CD4-positive, alpha-beta T cell treated with Interleukin-2 at 100 ng/mL for 4 hours (primary cell): Measurements from ENCODE around the gene HSD17B12.

ENCODE experiments used
- DNase-seq: peaks from one replicate; pipeline ENCODE4 v3.0.0-alpha.2; 2020; ENCODE audit warnings: low spot score

The HSD17B12 gene

DNA sequence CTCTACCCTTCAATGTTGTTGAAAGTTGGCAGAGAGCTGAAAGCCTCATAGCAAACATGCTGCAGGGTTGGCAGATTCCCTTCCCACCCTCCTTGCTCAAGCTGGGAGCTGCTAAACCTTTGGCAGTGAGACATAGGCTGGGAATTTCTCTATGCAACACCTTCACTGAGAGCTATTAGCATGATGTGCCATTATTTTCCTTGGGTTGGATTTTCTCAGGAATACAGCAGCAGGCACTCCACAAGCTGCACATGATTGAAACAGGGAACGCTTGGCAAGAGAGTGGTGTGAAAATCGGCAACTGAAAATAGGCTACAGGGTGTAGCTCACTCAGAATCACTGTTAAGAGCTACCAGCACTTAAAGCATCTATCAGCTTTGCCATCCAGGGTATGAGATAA lies 190.5 kb downstream of the HSD17B12 start:
- DNase-seq, result no peak

DNA sequence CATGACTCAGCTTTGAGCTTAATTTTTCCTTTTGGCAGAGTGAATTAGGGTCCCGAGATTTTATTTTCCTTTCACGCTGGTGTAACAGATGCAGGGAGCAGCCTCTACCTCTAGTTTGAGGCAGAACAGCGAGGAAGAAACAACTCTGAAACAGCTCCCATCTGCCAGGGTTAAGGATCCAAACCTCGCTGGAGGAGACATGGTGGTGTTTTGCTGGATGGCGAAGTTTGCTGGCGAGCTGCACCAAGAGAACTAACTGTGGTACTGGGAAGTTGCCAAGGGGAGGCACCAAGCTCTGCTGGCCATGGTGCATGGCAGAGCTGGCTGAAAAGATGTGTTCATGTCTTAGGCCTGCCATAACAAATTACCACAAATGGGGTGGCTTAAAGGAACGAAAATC lies 192.5 kb downstream of the HSD17B12 start:
- no peak for DNase-seq

DNA sequence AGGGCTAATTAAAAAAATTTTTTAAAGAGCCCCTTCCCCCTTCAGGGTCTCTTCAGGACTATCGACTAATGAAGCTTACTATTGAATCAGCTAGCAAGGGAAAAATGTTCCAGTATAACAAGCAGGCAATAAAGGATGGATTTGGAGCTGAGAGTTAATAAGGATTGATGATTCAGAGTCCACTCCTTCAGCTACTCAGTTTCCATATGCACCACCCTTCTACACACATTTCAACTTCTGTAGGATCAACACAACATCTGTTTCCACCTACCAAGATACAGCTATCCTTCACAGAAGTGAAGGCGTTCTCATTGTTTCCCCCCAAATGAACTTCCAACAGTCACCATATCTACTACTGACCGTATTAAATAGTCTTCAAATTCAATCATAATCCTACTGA lies 193.5 kb downstream of the HSD17B12 start:
- DNase-seq, result no peak

DNA sequence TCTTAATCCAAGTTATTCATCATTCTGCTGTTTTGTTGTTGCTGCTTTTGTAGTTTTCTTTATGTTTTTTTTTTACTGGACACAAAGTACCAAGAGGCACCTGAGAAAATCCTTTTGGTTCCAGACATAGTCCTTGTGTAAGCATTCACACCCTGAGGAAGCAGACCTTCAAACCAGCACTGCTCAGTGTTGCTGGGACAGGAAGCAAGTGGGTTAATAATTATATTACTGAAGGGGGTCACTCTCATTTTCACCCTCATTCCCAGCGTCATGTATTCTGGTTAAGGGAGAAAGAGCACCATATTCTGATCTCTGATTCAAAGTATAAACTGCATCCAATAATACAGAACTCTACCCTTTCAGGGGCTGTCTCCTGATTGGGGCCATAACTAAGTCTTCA lies 194.2 kb downstream of the HSD17B12 start:
- no peak for DNase-seq

DNA sequence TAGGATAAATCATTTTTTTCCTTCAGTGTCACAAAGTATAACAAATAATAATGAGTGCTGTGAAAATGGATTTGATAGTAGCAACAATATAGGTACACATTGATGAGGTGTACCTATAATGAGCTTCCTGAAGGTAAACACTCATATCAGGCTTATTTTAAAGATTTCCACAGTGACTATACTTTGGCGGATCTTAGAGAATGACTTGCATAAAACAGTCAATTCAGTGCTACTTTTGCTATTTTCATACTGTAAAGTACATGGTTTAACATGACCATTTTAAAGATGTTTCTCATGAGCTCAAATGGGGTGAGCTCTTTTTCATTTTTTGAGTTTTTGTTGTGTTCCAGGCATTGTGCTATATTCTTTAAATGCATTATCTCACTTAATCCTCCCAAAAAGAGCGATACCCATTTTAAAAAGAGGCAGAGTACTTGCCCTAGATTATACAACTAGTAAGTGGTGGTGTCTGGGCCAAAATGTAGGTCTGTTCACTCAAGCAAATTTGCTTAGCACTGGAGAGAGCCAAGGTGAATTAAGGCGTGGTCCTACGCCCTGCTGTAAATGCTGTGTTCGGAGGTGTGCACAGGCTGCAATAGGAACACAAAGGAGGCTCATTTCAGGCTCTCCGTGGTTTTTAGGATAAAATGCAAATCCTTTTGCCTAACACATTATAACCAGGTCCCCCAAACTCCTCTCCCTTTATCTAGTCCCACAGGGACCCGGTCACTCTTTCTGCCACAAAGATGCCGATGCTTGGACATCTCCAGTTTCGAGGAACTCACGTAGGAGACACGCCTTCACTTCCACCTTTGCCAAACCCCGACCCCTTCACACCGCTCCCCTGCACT lies 199.5 kb downstream of the HSD17B12 start:
- DNase-seq, result no peak

DNA sequence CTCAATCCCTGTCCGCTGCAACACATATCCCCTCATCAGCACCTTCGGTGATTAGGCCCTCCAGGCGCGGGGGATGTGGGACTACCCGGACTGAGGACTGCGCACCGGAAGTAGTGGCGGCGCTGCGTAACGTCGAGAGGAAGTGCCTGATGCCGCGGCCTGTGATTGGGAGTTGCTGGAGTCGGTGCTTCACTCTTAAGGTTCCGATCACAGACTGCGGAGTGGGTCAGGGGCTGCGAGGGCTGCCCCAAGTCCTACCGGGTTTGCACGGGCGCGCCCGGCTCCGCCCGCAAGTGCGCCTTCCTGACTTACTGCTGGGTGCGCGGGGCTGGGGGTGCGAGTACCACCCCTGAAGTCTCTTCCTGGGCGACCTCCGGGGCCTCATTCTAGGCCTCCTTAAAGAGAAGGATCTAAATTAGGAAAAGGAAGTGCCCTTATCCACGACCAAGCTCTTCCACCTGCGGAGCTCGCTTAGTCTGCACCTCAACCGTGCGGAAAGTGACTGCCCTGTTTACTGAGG lies 200.2 kb downstream of the HSD17B12 start, which contains the start of gene ALKBH3:
ALKBH3 (plus strand) TSS at position 192 of the 520 bp plus-strand sequence. CDS start 1,822 bp downstream, outside the sequence.
- peak; percentile 93 for DNase-seq

DNA sequence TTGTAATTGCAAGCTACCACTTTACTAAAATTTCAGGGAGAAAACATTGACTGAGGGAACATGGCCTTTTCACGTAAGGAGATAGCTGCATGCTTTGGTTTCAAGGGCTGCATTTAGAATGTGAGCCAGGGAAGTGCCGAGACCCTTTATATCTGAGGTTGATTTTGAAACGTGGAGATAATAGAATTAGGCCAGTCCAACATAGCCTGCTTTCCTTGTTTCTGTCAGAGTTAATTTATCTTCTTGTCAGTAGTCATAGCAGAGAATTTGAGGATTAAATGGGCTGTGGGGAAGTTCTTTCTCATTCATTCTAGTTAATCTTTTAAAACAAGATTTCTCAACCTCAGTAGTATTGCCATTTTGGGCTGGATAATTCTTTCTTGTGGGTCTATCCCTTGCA lies 212.3 kb downstream of the HSD17B12 start:
- DNase-seq, result no peak

DNA sequence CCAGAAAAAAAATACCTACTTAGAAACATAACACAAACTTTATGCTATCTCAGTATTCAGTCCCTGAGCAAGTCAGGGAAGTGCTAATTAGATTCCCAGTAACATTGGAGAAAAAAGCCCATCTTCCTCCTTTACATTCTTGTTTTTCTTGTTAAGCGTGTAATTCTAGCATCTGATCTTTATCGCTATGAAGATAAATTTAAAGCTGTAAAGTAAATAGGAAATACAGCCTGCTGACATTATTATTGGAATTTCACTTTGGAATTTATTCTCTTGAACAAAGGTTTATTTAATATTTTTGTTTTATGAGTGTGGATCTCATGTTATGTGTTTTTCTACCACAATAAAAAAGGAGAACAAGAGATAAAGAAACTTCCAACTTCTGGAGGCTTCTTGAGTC lies 214.0 kb downstream of the HSD17B12 start:
- DNase-seq, result no peak

DNA sequence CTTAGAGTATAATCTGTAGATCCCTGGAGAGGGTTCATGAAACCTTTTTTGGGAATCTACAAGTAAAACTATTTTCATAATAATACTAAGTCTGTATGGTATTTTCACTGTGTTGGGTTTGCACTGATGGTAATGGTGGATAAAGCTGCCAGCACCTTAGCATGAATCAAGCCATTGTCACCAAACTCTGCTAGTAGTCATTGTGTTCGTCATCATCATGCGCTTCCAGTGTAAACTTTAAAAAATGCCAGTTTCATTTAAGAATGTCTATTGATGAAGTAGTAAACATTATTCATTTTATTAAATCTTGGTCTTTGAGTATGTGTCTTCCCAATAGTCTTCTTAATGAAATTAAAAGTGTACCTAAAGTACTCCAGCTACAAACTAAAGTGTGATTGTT lies 215.1 kb downstream of the HSD17B12 start:
- no peak for DNase-seq

DNA sequence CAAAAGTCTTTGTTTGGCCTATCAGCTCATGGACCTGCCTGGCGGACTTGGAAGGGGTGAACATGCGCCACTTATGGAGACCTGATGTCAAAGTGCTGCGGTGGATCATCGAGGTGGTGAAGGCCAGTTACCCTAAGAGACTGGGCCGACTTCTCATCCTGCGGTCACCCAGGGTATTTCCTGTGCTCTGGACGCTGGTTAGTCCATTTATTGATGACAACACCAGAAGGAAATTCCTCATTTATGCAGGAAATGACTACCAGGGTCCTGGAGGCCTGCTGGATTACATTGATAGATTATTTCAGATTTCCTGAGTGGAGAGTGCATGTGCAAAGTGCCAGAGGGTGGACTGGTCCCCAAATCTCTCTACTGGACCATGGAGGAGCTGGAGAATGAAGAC lies 218.0 kb downstream of the HSD17B12 start:
- DNase-seq, result no peak

DNA sequence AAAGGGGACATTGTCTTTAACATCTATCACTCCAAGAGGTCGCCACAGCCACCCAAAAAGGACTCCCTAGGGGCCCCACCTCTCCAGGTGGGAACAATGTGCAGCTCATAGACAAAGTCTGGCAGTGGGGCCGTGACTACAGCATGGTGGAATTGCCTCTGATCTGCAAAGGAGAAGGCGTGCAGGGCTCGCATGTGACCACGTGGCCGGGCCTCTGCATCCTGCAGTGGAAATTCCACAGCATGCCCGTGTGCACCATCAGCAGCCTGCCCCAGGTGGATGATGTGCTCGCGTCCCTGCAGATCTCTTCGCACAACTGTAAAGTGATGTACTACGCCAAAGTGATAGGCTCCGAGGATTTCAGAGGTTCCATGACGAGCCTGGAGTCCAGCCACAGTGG lies 218.6 kb downstream of the HSD17B12 start:
- DNase-seq, result no peak

DNA sequence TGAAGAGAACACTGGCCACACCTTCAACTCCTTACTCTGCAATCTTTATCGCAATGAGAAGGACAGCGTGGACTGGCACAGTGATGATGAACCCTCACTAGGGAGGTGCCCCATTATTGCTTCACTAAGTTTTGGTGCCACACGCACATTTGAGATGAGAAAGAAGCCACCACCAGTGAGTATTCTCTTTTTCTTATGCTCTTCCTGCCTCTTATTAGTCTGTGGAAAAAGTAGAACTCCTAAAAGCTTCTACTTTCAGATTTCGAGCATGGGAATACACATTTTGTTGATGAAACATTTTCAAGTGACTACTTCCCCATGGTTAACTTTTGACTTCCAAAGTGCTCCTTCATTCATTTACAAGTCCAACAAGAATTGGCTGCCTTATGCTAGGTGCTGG lies 221.0 kb downstream of the HSD17B12 start:
- DNase-seq, result no peak

DNA sequence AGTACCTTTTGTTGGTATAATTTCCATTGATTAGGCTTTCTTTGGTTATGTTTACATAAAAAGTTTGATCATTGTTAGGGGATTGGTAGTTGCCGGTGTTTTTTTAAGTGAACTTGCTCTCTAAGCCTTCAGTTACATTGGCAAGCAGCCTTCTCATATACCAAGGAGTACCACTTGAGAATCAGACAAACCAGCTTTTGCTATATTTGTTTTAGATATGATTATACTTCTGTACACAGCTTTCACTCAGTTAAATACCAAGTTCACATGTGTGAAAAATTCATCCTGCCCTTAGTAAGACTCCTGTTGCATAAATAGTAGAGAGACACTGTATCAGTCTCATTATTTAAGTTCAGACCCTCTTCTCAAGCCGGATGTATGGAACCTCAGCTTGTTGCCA lies 222.5 kb downstream of the HSD17B12 start:
- DNase-seq, result no peak

DNA sequence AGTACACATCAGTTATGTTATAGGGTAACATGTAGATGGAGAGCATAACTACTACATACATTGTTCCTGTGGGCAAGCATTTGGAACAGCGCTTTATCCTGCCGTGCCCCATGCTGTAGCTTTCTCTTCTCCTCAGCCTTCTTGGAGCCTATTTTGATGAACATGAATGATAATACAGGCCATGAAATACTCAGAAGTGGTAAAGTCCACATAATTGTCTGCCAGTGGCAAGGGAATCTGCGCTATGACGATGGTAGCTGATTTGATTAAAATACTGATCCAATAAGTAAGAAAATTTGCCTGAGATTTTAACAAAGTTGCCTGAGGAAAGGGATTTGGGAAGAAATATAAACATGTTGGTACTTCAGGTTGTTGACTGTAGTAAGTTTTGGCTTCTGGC lies 223.4 kb downstream of the HSD17B12 start:
- DNase-seq, result no peak

DNA sequence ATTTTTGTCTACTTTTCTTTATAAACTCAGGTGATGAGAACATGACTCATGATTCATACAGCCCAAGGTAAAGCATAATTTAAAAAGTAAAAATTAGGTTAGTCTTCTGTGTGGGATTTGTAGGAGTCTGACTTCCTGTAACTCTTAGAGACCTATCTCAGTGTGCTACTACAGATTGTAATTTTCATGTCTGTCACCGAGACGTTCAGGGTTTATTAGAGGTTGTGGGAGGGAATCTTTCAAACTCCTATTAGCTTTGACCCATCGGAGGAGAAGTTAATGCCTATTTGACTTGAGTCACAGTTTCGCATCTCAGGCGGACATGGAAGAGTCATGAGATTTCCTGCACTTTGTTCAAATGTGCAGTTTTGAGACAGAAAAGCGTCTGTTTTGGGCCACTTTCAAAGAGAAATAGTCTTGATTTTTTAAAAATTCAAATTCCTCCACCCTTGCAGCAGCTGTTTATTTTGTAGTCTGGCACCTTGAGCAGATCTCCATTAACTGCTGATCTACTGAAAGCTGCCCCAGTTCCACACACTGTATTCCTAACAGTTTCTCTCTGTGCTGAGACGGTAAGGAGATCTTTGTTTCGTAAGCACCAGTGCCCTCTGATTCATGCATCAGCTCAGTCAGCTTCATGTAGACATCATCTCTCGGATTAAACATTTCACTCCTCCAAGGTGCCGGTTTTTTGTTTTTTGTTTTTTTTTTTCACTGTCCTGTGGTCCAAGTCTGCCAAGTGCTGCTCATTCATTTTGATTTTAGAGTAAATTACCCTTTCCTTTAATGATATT lies 224.4 kb downstream of the HSD17B12 start:
- DNase-seq, result no peak

DNA sequence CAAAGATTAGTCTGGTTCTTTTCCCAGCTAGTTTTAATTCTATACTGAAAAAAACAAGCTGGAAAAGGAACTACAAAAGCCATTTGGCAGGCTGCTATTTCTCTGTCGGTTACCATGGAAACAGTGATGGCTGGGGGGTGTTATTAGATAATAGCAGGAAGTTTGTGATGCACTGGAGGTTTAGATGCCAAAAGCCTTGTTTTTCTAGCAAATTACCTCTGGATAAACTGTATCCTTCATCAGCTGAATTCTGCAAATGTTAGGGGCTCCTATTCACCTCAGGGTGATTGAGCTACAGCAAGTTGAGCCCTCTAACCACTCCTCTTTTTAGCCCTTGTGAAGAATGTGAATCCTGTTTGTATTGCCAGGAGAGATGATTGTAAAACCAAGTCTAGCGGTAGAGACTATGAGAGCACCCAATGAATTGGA lies 225.3 kb downstream of the HSD17B12 start:
- DNase-seq, result no peak
